B cell (primary cell): ENCODE measurements around the gene TMEM115. TPM values are rescaled to one million over a fixed set of nuclear protein-coding genes. Genes with fewer than 3 reads are reported as not detected.

Source experiments
- ATAC-seq: fragments of 200-7000 bp; cut with Tn5 transposase; one replicate; pipeline ENCODE4 v1.10.0; 2021; ENCODE audit warnings: low read depth, mild to moderate bottlenecking, moderate number of reproducible peaks, moderate library complexity
- CTCF ChIA-PET: fragments of 350-600 bp; sonication (Branson Sonifier 250); formaldehyde crosslinking; loops from one replicate; lab custom pipeline; 2021; ENCODE audit warnings: antibody characterized with exemption, inconsistent platforms; lab: Charles Lee
- POLR2A ChIA-PET: fragments of 350-600 bp; sonication (Branson Sonifier 250); formaldehyde crosslinking; loops from one replicate; lab custom pipeline; 2021; ENCODE audit warnings: antibody characterized with exemption; lab: Charles Lee
- DNase-seq: peaks from one replicate; pipeline ENCODE4 v3.0.0; 2013
- H2AFZ ChIP-seq: 2 replicates; pipeline ENCODE4 v1.6.1; 2012; ENCODE audit warnings: mild to moderate bottlenecking, low read depth, low read length; ENCODE audit not compliant: insufficient read depth, poor library complexity, severe bottlenecking
- H3K27ac ChIP-seq, 2 donors: 1 replicate in 1 of 2; 2 replicates in 1 of 2; pipeline ENCODE4 v1.5.1; 2012 to 2013; ENCODE audit warnings: low read length in 2 of 2, mild to moderate bottlenecking in 2 of 2, moderate library complexity in 1 of 2
- H3K27me3 ChIP-seq, 4 experiments: fragments of 200-600 bp in 1 of 4; sonication (generic) in 1 of 4; replicated peaks in 1 of 4; 1 replicate in 2 of 4; 2 replicates in 2 of 4; pipeline versions ENCODE4 v1.6.1 to v1.7.0; 2013 to 2016; ENCODE audit warnings: low read length in 3 of 4, mild to moderate bottlenecking in 2 of 4, mixed read lengths in 1 of 4, moderate library complexity in 1 of 4; ENCODE audit not compliant: insufficient read depth in 4 of 4, control insufficient read depth in 3 of 4; ENCODE audit errors: control extremely low read depth in 1 of 4
- H3K36me3 ChIP-seq, 2 experiments: replicated peaks in 1 of 2; 1 replicate in 1 of 2; 2 replicates in 1 of 2; pipeline versions ENCODE4 v1.6.1 to v1.7.1; 2013; ENCODE audit warnings: low read length in 1 of 2; ENCODE audit not compliant: insufficient read depth in 2 of 2, control insufficient read depth in 1 of 2; ENCODE audit errors: control extremely low read depth in 1 of 2, extremely low read depth in 1 of 2
- H3K4me1 ChIP-seq, 2 donors: fragments of 200-600 bp in 1 of 2; sonication (generic) in 1 of 2; 1 replicate in 1 of 2; 2 replicates in 1 of 2; pipeline versions ENCODE4 v1.5.1 to v1.6.1; 2013 to 2017; ENCODE audit warnings: low read length in 2 of 2; ENCODE audit not compliant: control insufficient read depth in 2 of 2, insufficient read depth in 2 of 2
- H3K4me2 ChIP-seq: replicated peaks from 2 replicates; pipeline ENCODE3; 2012; ENCODE audit warnings: mild to moderate bottlenecking, low read depth, low read length; ENCODE audit not compliant: poor library complexity, severe bottlenecking
- H3K4me3 ChIP-seq, 5 experiments: fragments of 200-600 bp in 1 of 5; sonication (generic) in 1 of 5; 1 replicate in 3 of 5; 2 replicates in 2 of 5; pipeline versions ENCODE4 v1.5.1 to v1.7.0; 2011 to 2016; ENCODE audit warnings: low read length in 4 of 5, mild to moderate bottlenecking in 4 of 5, low read depth in 2 of 5, control low read depth in 1 of 5, moderate library complexity in 1 of 5; ENCODE audit not compliant: insufficient read depth in 1 of 5; ENCODE audit errors: control extremely low read depth in 1 of 5, extremely low read depth in 1 of 5
- H3K79me2 ChIP-seq: fragments of 200-600 bp; sonication (generic); one replicate; pipeline ENCODE4 v1.6.0; 2016; ENCODE audit warnings: low read length; ENCODE audit not compliant: control insufficient read depth, insufficient read depth
- H3K9ac ChIP-seq: fragments of 200-600 bp; sonication (generic); 2 replicates; pipeline ENCODE4 v1.6.1; 2017; ENCODE audit warnings: mild to moderate bottlenecking, low read length, moderate library complexity
- H3K9me3 ChIP-seq, 3 donors: one replicate each; pipeline versions ENCODE4 v1.6.1 to v1.7.1; 2013; ENCODE audit warnings: low read length in 2 of 3; ENCODE audit not compliant: control insufficient read depth in 2 of 3, insufficient read depth in 1 of 3; ENCODE audit errors: control extremely low read depth in 1 of 3
- H4K20me1 ChIP-seq: 2 replicates; pipeline ENCODE4 v1.6.0; 2012; ENCODE audit warnings: mild to moderate bottlenecking, low read length; ENCODE audit not compliant: insufficient read depth, control insufficient read depth, poor library complexity, severe bottlenecking
- H3K27ac Mint-ChIP-seq: one replicate; pipeline ENCODE4 v1.8.0; 2021; ENCODE audit warnings: mixed read lengths
- H3K27me3 Mint-ChIP-seq: one replicate; pipeline ENCODE4 v1.8.0; 2021; ENCODE audit warnings: mixed read lengths
- H3K4me1 Mint-ChIP-seq: one replicate; pipeline ENCODE4 v1.8.0; 2021; ENCODE audit warnings: mixed read lengths
- H3K4me3 Mint-ChIP-seq: one replicate; pipeline ENCODE4 v1.8.0; 2021; ENCODE audit warnings: mixed read lengths
- H3K9me3 Mint-ChIP-seq: one replicate; pipeline ENCODE4 v1.8.0; 2022; ENCODE audit warnings: mixed read lengths; ENCODE audit not compliant: insufficient read depth
- CTCF ChIP-seq: fragments of 200-600 bp; IDR thresholded peaks from one replicate; pipeline ENCODE4 v1.8.0; 2022; ENCODE audit warnings: antibody characterized with exemption, mild to moderate bottlenecking
- EZH2 ChIP-seq: IDR thresholded peaks from 2 replicates; pipeline ENCODE4 v1.6.1; 2012; ENCODE audit warnings: borderline replicate concordance, low read depth, mild to moderate bottlenecking, moderate library complexity, low read length; ENCODE audit not compliant: insufficient read depth, poor library complexity, severe bottlenecking
- WGBS: methylation state at CpG from one replicate; pipeline ENCODE4 v1.1.5; 2013; ENCODE audit warnings: missing lambda C conversion rate; ENCODE audit not compliant: insufficient coverage; 5-methylcytosine and 5-hydroxymethylcytosine counted together
- intact Hi-C: fragments of 100-400 bp; cut with micrococcal nuclease; formaldehyde crosslinking; loops from one replicate; pipeline ENCODE4 v1.10.0; 2022
- polyA plus RNA-seq: library from polyadenylated mRNA; depleted of rRNA; stranded (reverse); fragments of >200 nt; gene quantifications from 2 replicates; pipeline ENCODE4 v1.2.3, GENCODE V29; 2012
- total RNA-seq, 2 donors: library from RNA; stranded (reverse); fragments of 120-200 nt in 1 of 2; gene quantifications; 1 replicate in 1 of 2; 2 replicates in 1 of 2; pipeline versions ENCODE4 v1.2.3 to v1.2.4, GENCODE V29; 2013 to 2022

The TMEM115 gene
- total and polyA plus RNA-seq, 2 donors (not counting 1 experiment from before 2014, with no cell fraction given), result 19.8 to 27.2 TPM

- Histone ChIP-seq H3K9ac (no peak overlapping the region), H3K4me1 (peaks cover 30 to 41% of the 10 kb centered on the region in 2 donors), H3K79me2 (peaks cover 61% of the 10 kb centered on the region), H3K27me3 (no peaks in the 10 kb centered on the region), H3K4me2 (peak overlapping the region; percentile 94), H2AFZ (no peak overlapping the region), H3K4me3 (no peak overlapping the region), H3K9me3 (no peaks in the 10 kb centered on the region), H3K36me3 (peaks cover 5 to 47% of the 10 kb centered on the region in 2 experiments), H3K27ac (peak overlapping the region in 1 of 2 donors; percentile 2), H4K20me1 (peaks cover 70% of the 10 kb centered on the region)
- CTCF ChIA-PET, result interaction anchor here (5.2 kb wide), 1 partner anchor 9 kb away, joined by 27 read pairs; no protein-coding TSS in a partner anchor
- Mint-ChIP-seq H3K27ac (no peak overlapping the region), H3K4me1 (peaks cover 54% of the 10 kb centered on the region), H3K9me3 (no peaks in the 10 kb centered on the region), H3K4me3 (peak overlapping the region; percentile 99), H3K27me3 (no peaks in the 10 kb centered on the region)
- ATAC-seq, result no peak
- intact Hi-C loops, result no loop called here
- WGBS, result 94% methylated on average over 5 of the region's 5 CpGs
- TF ChIP-seq CTCF (no peak), EZH2 (no peak)
- DNase-seq, result no peak
- POLR2A ChIA-PET, result interaction anchor here (1.2 kb wide), 1 partner anchor 9 kb away, joined by 3 read pairs; no protein-coding TSS in a partner anchor
Observed at GRCh38 chr3:50356553-50356952, 2.8 kb downstream of the TMEM115 start.

- no peak overlapping the region for H3K27ac ChIP-seq
- H3K4me1 ChIP-seq, result peaks cover 36 to 46% of the 10 kb centered on the region in 2 donors
Observed at GRCh38 chr3:50355829-50356552, 3.3 kb downstream of the TMEM115 start.

More at GRCh38 chr3:50355829-50356552, 3.3 kb downstream of the TMEM115 start:
- H3K4me3 ChIP-seq, result no peak overlapping the region
- POLR2A ChIA-PET, result no interaction called here
- DNase-seq (no peak), ATAC-seq (no peak)
- no peak overlapping the region for H2AFZ ChIP-seq
- peaks cover 76% of the 10 kb centered on the region for H4K20me1 ChIP-seq
- H3K27ac Mint-ChIP-seq, result no peak overlapping the region
- H3K36me3 ChIP-seq, result peaks cover 5 to 47% of the 10 kb centered on the region in 2 experiments
- no peaks in the 10 kb centered on the region for H3K27me3 ChIP-seq
- peaks cover 60% of the 10 kb centered on the region for H3K4me1 Mint-ChIP-seq
- peak overlapping the region; percentile 94 for H3K4me2 ChIP-seq
- no peaks in the 10 kb centered on the region for H3K9me3 Mint-ChIP-seq
- H3K79me2 ChIP-seq, result peaks cover 67% of the 10 kb centered on the region
- 89% methylated on average over 4 of the region's 5 CpGs for WGBS
- H3K4me3 Mint-ChIP-seq, result peak overlapping the region; percentile 13
- intact Hi-C loops, result no loop called here
- TF ChIP-seq EZH2 (no peak), CTCF (no peak)
- H3K9ac ChIP-seq, result no peak overlapping the region
- no peaks in the 10 kb centered on the region for H3K27me3 Mint-ChIP-seq
- CTCF ChIA-PET, result interaction anchor here (1.0 to 5.2 kb wide), 2 partner anchors 8 to 18 kb away, joined by 3 to 27 read pairs; no protein-coding TSS in a partner anchor
- H3K9me3 ChIP-seq, result no peaks in the 10 kb centered on the region
